Lung microvascular endothelial cell (primary cell): ENCODE data around the gene NAPEPLD. TPM values are rescaled to one million over a fixed set of nuclear protein-coding genes. Genes with fewer than 3 reads are reported as not detected.
"Not testable (repeated sequence)": the region's sequence is repeated elsewhere in the genome, so short reads cannot be mapped to it uniquely, and the experiment has no call there.

Experiments used
- DNase-seq, 2 donors: peaks; one replicate each; pipeline versions ENCODE4 v3.0.0 to v3.0.0-alpha.2; 2010; ENCODE audit warnings: low read depth in 2 of 2
- total RNA-seq: library from RNA; depleted of rRNA; stranded (reverse); fragments of >200 nt; gene quantifications from 2 replicates; pipeline ENCODE4 v1.2.1, GENCODE V29; 2014

Gene NAPEPLD
- total RNA-seq, 1 donor from 2014 or later, result 3.0 TPM

DNA sequence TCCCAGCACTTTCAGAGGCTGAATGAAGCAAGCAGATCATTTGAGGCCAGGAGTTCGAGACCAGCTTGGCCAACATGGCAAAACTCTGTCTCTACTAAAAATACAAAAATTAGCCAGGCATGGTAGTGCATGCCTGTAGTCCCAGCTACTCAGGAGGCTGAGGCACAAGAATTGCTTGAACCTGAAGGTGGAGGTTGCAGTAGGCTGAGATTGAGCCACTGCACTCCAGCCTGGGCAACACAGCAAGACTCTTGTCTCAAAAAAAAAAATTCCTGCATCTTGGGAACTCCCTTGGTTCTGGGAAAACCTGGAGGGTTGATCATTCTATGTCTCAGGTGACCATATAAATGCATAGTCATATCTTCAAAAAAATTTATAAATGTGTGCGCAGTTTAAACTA, 4.1 kb downstream of the NAPEPLD start:
- not testable (repeated sequence) for DNase-seq

DNA sequence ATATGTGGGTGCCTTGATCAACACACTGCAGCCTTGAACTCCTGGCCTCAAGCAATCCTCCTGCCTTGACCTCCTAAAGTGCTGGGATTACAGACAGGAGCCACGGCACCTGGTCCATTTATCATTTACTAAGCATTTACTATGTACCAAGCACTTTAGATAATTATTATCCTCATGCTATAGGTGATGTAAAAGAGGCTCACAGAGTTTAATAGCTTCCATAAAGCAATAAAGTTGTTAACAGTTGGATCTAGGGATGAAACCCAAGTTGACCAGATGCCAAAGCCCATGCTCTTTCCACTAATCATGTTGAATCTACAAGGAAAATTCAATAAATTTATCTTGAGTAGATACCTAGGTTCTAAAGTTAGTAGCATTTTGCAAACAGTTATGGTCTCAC, 5.0 kb downstream of the NAPEPLD start:
- DNase-seq, result no peak

DNA sequence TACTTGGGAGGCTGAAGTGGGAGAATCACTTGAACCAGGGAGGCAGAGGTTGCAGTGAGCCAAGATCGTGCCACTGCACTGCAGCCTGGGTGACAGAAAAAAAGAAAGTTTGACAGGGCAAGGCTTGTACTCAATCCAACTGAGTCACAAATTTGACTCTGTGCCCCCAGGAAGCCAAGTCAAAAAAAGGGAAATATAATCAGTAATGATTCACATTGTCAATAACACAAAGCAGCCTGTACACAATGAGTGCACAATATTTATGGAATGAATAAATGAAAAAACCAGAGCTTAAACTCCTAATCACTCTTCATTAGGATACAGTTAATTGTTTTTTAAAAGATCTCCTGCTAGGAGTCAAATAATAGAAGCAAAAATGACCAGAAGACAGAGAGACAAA, 6.4 kb downstream of the NAPEPLD start:
- peak in 1 of 2 donors; percentile 18 for DNase-seq

DNA sequence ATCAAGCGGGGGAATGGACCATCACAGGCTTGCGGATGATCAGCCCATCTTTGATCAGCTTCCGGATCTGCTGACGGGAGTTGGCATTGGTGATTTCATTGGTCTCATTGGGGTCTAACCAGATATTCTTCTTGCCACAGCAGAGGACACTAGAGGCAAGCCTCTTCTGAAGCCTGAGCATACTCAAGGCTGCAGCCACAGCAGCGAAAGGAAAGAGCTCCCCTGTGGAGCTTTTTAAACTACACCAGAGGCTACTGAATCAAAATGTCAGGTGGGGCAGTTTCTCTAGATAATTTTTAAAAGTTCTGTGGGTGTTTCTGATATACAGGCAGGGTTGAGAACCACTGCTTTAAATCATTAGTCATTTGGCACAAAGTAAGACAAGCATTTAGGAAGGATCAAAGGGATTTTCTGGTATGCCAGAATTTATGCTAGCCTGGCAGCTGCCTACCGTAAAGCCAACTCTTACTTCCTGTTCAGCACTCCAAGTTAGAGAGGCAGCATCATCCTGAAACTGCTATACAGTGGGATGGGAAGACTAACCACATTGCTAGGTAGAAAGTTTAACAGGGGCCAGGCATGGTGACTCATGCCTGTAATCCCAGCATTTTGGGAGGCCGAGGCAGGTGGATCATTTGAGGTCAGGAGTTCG, 7.0 kb downstream of the NAPEPLD start:
- peak in 1 of 2 donors; percentile 25 for DNase-seq

DNA sequence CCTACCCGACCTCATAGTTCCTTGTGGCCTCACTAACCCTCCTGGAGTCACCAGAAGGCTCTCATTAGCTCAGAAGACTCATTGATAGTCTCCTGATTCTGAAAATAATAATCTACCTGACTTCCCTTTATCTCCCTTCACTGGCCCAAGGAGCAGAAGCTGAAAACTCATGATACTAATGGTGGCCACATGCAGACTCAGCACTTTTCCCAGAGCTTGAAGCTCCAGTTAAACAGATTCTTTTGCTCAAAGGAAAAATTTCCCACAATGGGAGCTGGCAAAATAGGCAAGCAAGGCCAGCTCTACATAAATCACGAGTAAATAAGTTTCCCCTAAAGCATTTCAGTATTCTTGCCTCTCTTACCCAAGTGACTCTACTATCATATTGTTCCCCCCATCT, 8.2 kb downstream of the NAPEPLD start:
- DNase-seq, result no peak

DNA sequence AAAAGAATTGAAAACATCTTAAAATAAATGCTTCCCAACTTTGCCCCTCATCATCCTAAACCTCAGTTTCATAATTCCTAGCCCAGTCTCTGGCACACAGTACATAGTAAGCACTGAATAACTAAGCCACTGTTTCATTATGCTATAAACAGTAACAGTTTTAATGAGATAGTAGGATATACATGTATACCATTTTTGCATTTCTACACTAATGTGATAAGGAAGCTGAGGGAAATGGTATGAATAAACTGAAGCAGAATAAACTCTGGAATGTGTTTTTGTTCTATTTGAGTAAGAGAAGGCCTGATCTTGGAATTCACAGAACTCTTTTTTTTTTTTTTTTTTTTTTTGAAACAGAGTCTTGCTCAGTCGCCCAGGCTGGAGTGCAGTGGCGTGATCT, 8.8 kb downstream of the NAPEPLD start:
- DNase-seq, result no peak

DNA sequence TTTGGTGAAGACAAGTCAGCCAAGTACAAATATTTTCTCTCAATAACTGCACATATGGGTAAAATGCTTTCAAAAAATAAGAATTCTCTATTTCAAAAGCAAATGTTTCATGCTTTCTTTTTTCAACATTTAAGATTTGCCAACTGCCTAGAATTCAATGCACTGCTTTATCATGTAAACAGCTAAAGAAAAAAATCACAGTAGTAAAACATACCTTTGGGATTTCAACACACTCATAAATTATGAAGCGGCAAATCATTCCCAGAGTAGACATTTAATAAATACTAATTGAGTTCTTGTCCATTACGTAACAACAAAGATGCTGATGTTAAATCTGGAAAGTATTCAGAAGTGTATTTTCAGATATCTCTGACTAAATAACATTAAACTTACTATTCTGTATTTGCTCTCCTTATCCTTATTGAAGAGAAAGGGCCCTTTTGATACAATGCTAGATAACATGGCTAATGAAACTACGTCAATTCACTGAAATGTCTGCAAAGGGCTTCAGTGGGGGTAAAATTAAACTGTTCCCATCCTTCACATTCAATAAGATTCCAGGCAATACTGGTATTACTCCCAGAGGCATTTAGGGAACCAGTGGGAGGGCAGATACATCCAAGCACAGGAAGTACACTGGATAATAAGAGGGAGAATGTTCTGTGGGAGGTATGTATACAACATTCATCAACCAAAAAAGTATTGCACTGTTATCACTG, 13.9 kb downstream of the NAPEPLD start:
- DNase-seq, result no peak

DNA sequence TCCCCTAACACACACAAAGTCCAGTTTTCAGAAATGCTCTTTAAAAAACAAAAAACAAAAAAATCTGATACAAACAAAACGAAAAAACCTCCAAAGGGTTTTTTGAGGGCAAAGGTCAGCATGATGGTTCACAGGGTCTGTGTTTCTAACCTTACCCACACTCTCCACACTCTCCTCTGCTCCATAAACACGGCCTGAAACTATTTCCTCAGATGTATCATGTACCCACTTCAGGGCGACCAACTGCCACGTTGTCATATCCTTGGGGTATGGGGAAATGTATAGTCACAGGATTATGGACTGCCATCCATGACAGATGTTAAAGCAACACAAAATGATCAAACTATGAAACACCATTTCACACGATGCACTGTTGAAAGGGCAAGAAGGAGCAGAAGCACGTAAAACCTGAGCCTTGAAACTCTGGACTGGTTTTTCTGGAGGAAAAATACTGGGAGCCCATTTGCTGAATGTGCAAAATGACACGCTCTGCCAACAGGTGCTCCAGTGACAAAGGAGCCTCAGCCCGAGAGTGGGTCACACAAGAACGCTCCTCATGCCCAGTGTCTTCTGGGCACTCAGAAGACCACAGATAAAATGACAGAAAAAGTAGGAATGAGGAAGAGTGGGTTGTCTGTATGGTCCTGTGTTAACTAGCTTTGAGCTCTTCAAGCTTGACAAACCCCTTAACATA, 15.8 kb downstream of the NAPEPLD start:
- DNase-seq, result no peak

DNA sequence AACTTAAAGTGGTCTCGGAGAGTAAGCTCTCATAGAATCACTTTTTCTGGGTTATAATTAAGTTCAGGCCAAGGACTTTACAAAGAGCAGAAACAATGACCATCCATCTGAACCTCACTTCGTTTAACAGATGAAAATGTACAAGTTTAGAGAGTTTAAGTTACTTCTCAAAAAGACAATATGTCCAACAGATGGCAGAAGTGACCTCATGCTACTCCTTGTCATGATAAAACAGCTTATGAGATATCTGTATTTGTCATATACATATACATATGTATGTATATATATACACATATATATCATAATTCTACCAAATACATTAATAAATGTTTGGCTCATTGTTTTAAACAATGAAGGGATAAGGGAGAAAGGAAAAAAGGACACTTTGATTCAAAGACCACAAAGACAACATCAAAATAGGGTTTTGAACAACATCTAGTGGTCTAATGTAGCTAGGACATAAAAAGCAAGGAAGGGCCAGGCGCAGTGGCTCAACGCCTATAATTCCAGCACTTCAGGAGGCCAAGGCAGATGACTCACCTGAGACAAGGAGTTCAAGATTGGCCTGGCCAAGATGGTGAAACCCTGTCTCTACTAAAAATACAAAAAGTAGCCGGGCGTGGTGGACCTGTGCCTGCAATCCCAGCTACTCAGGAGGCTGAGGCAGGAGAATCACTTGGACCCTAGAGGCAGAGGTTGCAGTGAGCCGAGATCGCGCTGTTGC, 17.8 kb downstream of the NAPEPLD start:
- DNase-seq, result no peak

DNA sequence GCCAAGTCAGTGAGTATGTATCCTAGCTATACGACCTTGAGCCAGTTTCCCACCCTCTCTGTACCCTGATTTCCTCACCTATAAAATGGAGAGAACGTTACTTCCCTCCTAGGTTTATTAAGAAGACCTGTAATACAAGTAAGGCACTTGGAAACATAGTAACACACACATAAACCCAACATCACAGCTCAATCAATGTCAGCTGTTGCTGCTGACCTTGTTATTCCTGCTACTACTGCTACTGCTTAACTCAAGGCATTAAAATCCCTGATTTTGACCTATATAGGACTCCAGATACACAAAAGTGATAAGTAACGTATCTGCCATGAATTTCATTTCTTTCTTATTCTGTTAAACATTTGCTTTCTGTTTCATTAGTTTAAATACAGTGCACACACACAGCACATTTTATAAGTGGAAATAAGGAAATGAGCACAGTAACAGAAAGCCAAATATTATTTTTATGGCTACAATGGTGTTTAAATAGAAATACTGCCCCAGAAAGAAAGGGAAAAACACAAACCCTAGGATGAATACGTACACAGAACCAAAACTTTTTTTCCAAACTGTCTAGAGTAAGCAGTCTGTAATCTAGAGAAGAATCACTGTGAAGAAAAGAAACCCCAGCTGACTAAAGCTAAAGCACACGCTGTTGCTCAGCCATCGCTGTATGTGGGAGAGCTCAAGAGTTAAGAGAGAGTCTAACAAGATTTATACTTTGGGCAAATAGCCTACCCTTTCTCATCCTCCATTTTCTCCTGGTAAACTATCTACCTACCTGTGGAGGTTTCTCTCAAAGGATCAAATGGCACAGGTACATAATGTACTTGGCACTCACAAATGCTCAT, 19.0 kb downstream of the NAPEPLD start:
- no peak for DNase-seq

DNA sequence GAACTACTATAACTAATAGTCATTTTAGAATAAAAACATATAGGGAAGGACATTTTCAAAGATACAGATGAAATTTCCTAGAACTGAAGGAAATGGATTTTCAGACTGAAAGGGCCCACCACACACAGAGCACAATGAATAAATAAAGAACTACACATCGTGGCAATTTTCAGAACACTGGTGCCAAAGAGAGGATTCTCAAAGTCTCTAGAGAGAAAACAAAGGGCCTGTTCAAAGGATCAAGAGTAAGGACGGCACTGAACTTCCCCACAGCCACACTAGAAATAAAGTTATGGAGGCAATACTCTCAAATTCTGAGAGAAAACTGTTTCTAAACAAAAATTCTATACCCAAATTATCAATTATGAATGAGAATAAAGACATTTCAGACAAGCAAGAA, 21.9 kb downstream of the NAPEPLD start:
- DNase-seq, result no peak

DNA sequence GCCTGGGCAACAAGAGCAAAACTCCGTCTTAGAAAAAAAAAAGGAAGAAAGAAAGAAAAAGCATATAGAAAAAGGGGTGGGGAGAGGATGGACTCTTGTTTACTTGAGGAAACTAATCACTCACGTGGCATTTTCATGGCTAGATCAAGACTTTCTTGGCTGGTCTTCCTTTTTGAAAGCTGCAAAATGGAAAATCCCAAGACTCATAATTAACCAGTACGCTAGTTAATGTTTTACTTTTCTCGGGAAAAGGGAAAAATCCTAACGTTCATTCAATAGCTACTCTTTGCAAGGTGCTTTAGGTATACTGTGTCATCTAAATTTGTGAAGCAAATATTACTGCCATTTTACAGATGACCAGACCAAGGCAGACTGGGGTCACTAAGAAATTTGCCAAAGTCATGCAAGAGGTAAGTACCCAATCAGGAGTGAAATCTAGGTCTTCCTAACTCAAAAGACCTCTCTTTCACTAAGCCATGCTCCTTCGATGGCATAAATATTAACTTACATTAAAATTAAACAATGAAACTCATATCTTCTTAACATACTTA, 24.4 kb downstream of the NAPEPLD start:
- no peak for DNase-seq

DNA sequence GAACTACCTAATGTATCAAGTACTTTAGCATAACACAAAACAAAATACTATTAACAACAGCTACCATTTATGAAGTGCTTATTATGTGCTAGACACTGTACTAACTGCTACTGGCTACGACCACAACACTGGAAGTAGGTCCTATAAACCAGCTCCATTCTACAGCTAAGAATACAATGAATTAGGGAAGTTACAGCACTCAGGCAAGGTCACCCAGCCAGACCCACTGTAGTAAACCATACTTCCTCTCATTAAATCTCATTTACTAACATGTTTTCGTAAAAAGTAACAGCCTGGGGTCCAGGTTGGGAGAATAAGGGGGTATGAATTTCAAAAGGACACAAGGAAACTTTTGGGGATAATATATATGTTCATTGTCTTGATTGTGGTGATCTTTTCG, 25.4 kb downstream of the NAPEPLD start:
- no peak for DNase-seq

DNA sequence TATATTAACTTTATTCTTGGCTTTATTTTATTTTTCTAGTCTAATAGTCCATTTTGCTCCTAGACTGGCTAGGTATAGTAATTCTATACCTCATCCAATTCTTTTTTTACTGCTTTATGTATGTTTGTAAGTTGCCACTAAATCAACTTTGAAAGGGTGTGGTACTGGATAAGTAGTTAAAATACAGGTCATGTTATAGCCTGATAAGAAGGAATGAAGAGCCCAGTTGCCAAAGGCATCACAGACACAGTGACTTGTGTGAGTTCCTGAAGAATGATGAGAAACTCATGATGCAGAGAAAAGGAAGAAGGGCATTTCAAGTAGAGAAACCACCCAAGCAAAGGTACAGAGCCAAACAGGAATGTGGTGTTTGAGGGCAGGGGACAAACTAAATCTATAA, 27.3 kb downstream of the NAPEPLD start:
- DNase-seq, result no peak

DNA sequence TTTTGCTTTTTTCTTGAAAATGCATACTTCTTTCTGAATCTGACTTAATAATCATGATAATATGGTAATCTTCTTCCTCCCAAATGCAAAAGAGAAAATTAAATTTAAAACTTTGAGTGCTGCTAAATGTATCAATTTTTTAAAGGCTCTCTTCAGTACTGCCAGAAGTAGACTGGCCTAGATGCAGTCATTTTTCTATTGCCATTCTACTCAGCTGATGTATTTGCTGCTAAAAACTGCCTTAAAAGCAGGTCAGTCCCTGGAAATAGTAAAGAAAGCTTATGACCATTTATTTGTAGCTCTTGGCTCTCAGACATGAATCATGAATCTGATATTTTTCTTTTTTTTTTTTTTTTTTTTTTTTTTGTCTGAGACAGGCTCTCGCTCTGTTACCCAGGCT, 28.5 kb downstream of the NAPEPLD start:
- DNase-seq, result no peak

DNA sequence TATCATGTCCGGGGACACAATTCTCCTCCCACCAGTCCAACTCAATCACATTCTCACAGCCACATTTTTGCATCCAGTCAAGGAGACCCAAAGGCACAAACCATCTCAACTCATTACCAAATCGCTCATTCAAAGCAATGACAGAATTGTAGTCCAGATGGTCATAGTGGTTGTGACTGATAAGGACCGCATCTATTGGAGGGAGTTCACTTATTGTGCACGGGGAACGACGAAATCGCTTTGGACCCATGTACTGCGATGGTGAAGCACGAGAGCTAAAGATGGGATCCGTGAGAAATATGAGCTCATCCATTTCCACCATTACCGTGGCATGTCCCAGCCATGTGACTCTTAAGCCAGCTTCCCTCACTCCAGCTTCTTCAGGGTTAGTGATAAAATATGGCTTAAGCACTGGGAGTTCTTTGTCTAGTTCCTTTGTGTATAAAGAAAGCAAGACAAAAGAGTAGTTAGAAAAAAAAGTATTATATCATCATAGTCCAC, 29.1 kb downstream of the NAPEPLD start:
- no peak for DNase-seq

DNA sequence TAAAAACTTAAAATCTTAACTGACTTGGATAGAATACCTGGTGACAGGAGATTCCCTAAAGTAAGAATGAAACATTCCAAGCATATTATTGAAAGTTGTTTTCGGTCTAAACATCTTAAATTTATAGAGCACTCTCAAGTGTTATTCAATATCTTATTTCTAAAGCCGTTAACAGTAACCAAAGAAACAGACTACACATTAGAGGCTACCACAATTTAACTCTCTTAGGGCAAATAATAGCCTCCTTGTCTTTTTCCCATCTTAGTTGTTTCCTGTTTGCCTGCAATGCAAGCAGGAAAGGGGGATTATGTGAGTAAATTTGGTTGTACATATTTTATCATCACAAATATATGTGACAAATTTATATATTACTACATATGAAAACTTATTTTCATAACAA, 31.4 kb downstream of the NAPEPLD start:
- DNase-seq, result no peak

DNA sequence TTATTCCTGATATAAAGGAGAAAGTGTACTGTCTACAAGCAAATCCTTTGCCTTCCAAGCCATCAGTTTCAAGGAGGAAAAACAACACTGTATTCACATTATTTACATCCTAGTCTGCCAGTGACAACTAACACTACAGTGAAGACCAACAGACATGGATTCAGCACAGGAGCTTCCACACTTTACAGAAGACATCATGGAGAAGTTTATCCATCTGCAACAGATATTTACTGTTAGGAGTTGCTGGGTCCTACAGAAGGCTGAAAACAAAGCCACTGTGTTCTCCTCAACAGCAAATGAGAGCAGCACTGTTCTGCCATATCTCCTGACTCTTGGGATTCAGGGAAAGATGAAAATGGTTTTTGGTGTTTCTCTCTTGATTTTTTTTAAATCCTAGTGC, 31.9 kb downstream of the NAPEPLD start:
- no peak for DNase-seq

DNA sequence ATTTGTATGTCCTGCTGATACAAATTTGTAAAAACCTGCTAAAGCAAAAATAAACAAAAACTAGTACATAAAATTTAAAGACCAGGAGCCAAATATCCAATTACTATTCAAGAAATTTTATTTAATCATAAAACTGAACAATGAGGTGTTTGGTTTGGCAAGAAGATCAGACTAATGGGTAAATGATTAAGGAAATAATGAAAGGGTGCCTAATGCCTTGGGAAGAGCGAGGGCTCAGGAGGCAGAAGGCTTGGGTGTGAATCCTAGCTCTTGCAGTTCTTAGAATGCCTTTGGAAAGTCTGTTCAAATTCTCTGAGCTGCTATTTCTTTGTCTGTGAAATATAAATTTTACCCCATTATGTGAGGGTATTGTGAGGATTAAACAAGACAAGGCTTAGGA, 32.4 kb downstream of the NAPEPLD start:
- DNase-seq, result no peak

DNA sequence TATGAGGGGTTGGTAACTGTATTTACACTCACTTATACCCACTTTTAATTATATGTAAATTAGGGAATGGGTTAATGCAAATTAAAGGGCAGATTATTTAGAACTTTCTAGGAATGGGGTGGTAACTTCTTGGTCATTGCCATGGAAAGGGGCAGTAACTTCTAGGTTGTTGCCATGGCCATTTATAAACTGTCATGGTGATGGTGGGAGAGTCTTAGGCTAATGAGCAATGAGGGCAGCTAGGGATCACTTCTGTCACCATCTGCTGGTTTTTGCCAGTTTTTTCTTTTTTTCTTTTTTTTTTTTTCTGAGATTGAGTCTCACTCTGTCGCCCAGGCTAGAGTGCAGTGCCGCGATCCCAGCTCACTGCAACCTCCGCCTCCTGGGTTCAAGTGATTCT, 33.1 kb downstream of the NAPEPLD start:
- no peak for DNase-seq

DNA sequence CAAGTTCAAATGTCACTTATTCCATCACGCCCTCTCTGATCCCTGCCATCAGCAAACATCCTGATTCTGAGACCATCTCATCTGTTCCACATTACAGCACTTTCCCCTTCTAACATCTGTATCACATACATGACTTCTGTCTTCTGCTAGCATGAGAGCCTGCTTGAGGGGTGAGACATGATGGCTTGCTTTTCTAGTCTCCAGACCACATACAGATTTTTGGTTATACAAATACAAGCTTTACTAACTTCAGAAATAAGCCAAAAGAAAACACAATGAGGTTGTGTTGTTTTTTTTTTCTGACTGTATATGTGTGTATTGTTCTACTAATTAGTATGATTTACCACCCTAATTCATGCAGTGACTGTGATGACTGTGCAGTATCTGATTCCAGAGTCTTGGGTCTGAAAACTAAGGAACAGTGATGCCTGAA, 34.3 kb downstream of the NAPEPLD start:
- no peak for DNase-seq
